ENCODE measurements around the gene HOXA10. TPM values are rescaled to one million over a fixed set of nuclear protein-coding genes. Genes with fewer than 3 reads are reported as not detected.

The HOXA10 gene
- total RNA-seq, 1 experiment from 2014 or later, result 19.6 TPM

- TF ChIP-seq SIN3A (IDR thresholded peaks at IDR 0.05; ENCODE audit: low read depth) (no peak), ELF1 (IDR thresholded peaks at IDR 0.05; ENCODE audit: borderline replicate concordance, low read depth) (no peak), EGR1 (IDR thresholded peaks at IDR 0.05; ENCODE audit: low read depth) (no peak), CBX3 (IDR thresholded peaks at IDR 0.05; ENCODE audit: low read depth) (no peak; the same call in 1 of the 2 replicates), CTCF (IDR thresholded peaks at IDR 0.05 in 2 of 3, conservative IDR thresholded peaks at IDR 0.05 in 1 of 3; ENCODE audit: borderline replicate concordance in 1 of 3, insufficient read depth in 1 of 3, low read depth in 2 of 3, low read length in 2 of 3) (peak; percentile 80 to 97 (median 93)), ZFX (IDR thresholded peaks at IDR 0.05) (peak; percentile 84), SRF (IDR thresholded peaks at IDR 0.05; ENCODE audit: low read depth) (no peak), EZH2 (IDR thresholded peaks at IDR 0.05) (no peak)
- TF ChIP-seq, protein P1, sequence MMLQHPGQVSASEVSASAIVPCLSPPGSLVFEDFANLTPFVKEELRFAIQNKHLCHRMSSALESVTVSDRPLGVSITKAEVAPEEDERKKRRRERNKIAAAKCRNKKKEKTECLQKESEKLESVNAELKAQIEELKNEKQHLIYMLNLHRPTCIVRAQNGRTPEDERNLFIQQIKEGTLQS (IDR thresholded peaks at IDR 0.05), result no peak
Observed at GRCh38 chr7:27179503-27180430, 5.6 kb upstream of the HOXA10 start (continued).

DNA sequence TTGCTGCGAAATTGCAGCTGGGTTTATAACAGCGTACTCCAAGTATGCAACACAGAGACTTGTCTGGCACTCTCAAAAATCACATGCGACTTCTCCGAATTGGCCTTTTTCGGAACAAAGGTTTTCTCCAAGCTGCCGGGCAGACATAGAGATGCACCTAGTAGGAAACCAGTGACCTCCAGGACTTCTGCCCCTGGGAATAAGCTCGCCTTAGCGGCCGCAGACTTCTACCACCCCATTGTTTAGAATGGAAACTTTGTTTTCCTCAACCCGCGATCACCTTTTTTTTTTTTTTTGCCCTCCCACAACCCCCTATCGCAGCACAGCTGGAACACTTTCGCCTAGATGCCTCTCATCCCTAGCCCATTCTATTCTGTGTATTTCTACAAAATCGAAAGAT lies 4.9 kb upstream of the HOXA10 start:
- H3K9me2 ChIP-seq (ENCODE audit: insufficient read depth), result no peaks in the 10 kb centered on the region
- peak overlapping the region; percentile 90 for H3K4me2 ChIP-seq (ENCODE audit: low read length)
- peak overlapping the region; percentile 43 to 56 for H3K4me3 ChIP-seq (replicated peaks in 1 of 2; ENCODE audit: low read depth in 1 of 2, low read length in 2 of 2)
- no peaks in the 10 kb centered on the region for H3K9me3 ChIP-seq (ENCODE audit: control insufficient read depth in 1 of 2, insufficient read depth in 1 of 2, low read depth in 1 of 2, low read length in 2 of 2)
- H4K20me1 ChIP-seq (ENCODE audit: insufficient read depth), result no peaks in the 10 kb centered on the region
- H3K36me3 ChIP-seq (ENCODE audit: control insufficient read depth in 1 of 2, insufficient read depth in 2 of 2, low read length in 2 of 2), result no peaks in the 10 kb centered on the region
- DNase-seq (ENCODE audit: low read depth, low spot score) (no peak), ATAC-seq (no peak)
- peaks cover 36 to 57% of the 10 kb centered on the region in 2 experiments for H3K4me1 ChIP-seq (ENCODE audit: control insufficient read depth in 1 of 2, insufficient read depth in 2 of 2, low read length in 2 of 2)
- H3K79me2 ChIP-seq (ENCODE audit: insufficient read depth, low read length), result peaks cover 20% of the 10 kb centered on the region
- ChIA-PET RAD21 (ENCODE audit: low non-redundant PET in 1 of 2, low total read pairs in 2 of 2, uncharacterized antibody in 2 of 2, unreplicated experiment in 2 of 2) (no interaction called here), POLR2A (no interaction called here), CTCF (interaction anchor here (1.3 to 2.5 kb wide), 12 partner anchors 10 to 1286 kb away, joined by 3 to 32 read pairs (median 6); partner anchors contain the start of gene HOXA13)
- no TSS peak for BruUV-seq (replicated peaks)
- peak overlapping the region; percentile 65 for H3K9ac ChIP-seq (ENCODE audit: low read length)
- no peaks in the 10 kb centered on the region for H3K27me3 ChIP-seq (ENCODE audit: insufficient read depth, low read length)
- H3K27ac ChIP-seq (ENCODE audit: low read depth, low read length), result no peak overlapping the region
- H2AFZ ChIP-seq (ENCODE audit: low read depth, low read length, poor library complexity, severe bottlenecking), result peak overlapping the region; percentile 83
- intact Hi-C loops (cut with micrococcal nuclease), result no loop called here
- TF ChIP-seq ZNF274 (IDR thresholded peaks at IDR 0.05; ENCODE audit: low read depth, low read length), result no peak
- no peak for TF ChIP-seq EGR1 (IDR thresholded peaks at IDR 0.05; ENCODE audit: low read depth)
- no peak for TF ChIP-seq EZH2phosphoT487 (IDR thresholded peaks at IDR 0.05; ENCODE audit: borderline replicate concordance)
- TF ChIP-seq EZH2 (IDR thresholded peaks at IDR 0.05), result no peak
- TF ChIP-seq, protein P1 (IDR thresholded peaks at IDR 0.05), result no peak
- TF ChIP-seq ELF1 (IDR thresholded peaks at IDR 0.05; ENCODE audit: borderline replicate concordance, low read depth), result no peak
- no peak for TF ChIP-seq RAD21 (IDR thresholded peaks at IDR 0.05; ENCODE audit: low read depth)
- TF ChIP-seq JUND (IDR thresholded peaks at IDR 0.05), result no peak
- no peak for TF ChIP-seq CBX3 (IDR thresholded peaks at IDR 0.05; ENCODE audit: low read depth)
- no peak for TF ChIP-seq REST (IDR thresholded peaks at IDR 0.05; ENCODE audit: low read depth)
- TF ChIP-seq SIN3A (IDR thresholded peaks at IDR 0.05; ENCODE audit: low read depth), result no peak
- TF ChIP-seq ZFX (IDR thresholded peaks at IDR 0.05), result no peak
- TF ChIP-seq YY1 (IDR thresholded peaks at IDR 0.05; ENCODE audit: extremely low read depth, insufficient replicate concordance, low read depth, low read length), result no peak
- TF ChIP-seq POLR2A (IDR thresholded peaks at IDR 0.05; ENCODE audit: borderline replicate concordance, extremely low read depth, insufficient read depth, insufficient read length), result no peak
